ENCODE data around the gene PABPN1L. TPM values are rescaled to one million over a fixed set of nuclear protein-coding genes. Genes with fewer than 3 reads are reported as not detected.

Gene PABPN1L
- not detected in 5 replicates for total RNA-seq (2022; extraction: Qiagen RNA extraction)

DNA sequence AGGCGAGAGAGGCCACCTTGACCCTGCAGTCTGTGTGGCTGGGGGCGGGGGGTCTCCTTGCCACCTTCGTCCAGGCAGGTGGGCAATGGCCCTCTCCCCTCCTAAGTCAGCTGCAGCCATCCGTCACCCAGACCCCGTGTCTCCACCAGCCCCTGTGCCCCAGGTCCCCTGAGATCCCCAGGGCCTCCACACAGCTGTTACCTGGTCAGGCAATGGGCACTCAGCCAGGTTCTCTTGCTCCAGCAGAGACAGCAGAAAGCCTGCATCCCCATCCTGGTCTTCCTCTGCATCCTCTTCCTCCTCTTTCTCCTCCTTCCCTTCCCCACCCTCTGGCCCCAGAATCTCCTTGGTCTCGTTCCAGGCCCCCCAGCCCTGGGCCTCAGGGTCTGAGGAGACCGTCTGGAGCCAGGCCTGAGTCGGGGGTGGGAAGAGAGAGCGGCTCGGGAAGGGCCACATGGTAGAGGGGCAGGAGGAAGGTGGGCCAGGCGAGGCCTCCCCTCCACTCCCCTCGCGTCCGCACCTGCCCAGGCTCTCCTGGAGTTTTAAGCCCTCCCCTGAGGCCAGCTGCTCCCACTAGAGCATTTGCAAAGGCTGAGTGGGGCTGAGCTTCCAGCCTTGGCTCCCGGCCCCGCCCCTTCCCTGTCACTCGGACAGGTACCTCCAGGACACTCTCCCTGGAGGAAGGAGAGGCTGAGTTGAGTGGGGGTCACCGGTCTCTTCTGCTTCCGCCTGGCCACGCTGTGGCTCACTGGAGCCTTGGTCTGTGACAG is at the start of gene PABPN1L:
Gene PABPN1L (minus strand): TSS at position 510 of the 770 bp plus-strand sequence. CDS start 54 bp downstream, at position 456.

DNA sequence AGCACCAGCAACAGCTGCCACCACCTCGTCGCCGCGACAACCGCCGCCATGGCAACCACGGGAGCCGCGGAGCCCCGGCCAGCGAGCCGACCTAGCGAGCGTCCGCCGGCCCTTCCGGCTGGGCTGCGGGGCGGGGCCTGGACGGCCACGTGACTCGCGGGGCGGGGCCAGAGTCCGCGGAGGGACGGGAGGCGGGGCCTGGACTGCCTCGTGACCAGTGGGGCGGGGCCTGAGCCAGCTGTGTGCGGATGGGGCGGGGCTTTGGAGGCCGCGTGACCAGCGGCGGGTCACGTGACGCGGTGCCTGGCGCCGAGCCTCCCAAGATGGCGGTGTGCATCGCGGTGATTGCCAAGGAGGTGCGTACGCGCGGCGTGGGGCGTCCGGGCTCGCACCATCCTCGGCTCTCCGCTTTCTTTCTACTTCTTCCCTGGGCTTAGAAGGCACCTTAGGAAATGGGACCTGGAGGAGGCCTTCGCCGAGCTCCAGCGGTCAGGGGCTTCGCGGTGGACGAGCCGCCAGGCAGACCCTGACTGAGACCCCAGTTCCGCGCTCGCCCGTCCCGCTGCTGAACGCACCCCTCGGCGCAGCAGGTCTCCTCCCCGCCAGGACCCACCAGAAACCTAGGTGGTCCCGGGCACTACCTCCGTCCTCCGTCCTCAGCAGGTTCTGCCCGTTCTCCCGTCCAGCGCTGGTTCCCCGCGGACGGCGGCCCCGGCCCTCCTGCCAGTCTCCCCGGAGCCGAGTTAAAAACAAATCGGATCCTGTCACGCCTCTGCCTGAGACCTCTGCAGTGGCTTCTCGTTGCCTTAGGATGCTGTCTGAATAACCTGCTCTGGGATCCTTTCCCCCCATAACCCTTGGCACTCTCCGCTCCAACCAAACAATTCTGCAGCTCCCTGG is 9.4 kb downstream of the PABPN1L start, which contains the start of the genes GALNS and TRAPPC2L:
Gene GALNS (minus strand): TSS at position 120 of the 900 bp plus-strand sequence. CDS start 70 bp downstream, at position 50.
Gene TRAPPC2L (plus strand): TSS at position 300 of the 900 bp plus-strand sequence. CDS start 24 bp downstream, at position 324.

Other genes starting within 250 kb of the PABPN1L start
- not detected in 5 replicates for gene IL17C, start 228.1 kb downstream of the PABPN1L start, total RNA-seq (2022; extraction: Qiagen RNA extraction)
- 230 to 330 TPM (median 300 TPM) in 5 replicates for gene CYBA, start 215.6 kb downstream of the PABPN1L start, total RNA-seq (2022; extraction: Qiagen RNA extraction)
- 20.3 to 24.6 TPM (median 23.8 TPM) in 5 replicates for gene MVD, start 203.6 kb downstream of the PABPN1L start, total RNA-seq (2022; extraction: Qiagen RNA extraction)
- 0.14 to 0.28 TPM (median 0.16 TPM) in 5 replicates for gene SNAI3, start 180.2 kb downstream of the PABPN1L start, total RNA-seq (2022; extraction: Qiagen RNA extraction)
- 11.7 to 18.3 TPM (median 17.1 TPM) in 5 replicates for gene RNF166, start 160.3 kb downstream of the PABPN1L start, total RNA-seq (2022; extraction: Qiagen RNA extraction)
- gene CTU2, start 160.2 kb downstream of the PABPN1L start, total RNA-seq (2022; extraction: Qiagen RNA extraction): 24.3 to 36.6 TPM (median 33.9 TPM) in 5 replicates
- 100 to 156 TPM (median 149 TPM) in 5 replicates for gene PIEZO1, start 81.4 kb downstream of the PABPN1L start, total RNA-seq (2022; extraction: Qiagen RNA extraction)
- 28.0 to 36.0 TPM (median 34.9 TPM) in 5 replicates for gene CDT1, start 62.9 kb downstream of the PABPN1L start, total RNA-seq (2022; extraction: Qiagen RNA extraction)
- 277 to 450 TPM (median 414 TPM) in 5 replicates for gene APRT, start 54.7 kb downstream of the PABPN1L start, total RNA-seq (2022; extraction: Qiagen RNA extraction)
- gene GALNS, start 9.7 kb downstream of the PABPN1L start, total RNA-seq (2022; extraction: Qiagen RNA extraction): 34.6 to 49.5 TPM (median 48.9 TPM) in 5 replicates
- gene TRAPPC2L, start 9.5 kb downstream of the PABPN1L start, total RNA-seq (2022; extraction: Qiagen RNA extraction): 99.3 to 128 TPM (median 107 TPM) in 5 replicates
- 0.22 to 0.56 TPM (median 0.31 TPM) in 5 replicates for gene CBFA2T3, start 110.5 kb upstream of the PABPN1L start, total RNA-seq (2022; extraction: Qiagen RNA extraction)
- 17.9 to 21.1 TPM (median 20.3 TPM) in 5 replicates for gene ACSF3, start 227.2 kb upstream of the PABPN1L start, total RNA-seq (2022; extraction: Qiagen RNA extraction)

All from A549 treated with CORT108297 at 1 μM for 4 hours (cell line).